HK-2 (cell line): ENCODE measurements around the gene LDB2.

Experiments
- DNase-seq: peaks from one replicate; pipeline ENCODE4 v3.0.0-alpha.2; 2018; ENCODE audit not compliant: unreplicated experiment

Gene LDB2

DNA sequence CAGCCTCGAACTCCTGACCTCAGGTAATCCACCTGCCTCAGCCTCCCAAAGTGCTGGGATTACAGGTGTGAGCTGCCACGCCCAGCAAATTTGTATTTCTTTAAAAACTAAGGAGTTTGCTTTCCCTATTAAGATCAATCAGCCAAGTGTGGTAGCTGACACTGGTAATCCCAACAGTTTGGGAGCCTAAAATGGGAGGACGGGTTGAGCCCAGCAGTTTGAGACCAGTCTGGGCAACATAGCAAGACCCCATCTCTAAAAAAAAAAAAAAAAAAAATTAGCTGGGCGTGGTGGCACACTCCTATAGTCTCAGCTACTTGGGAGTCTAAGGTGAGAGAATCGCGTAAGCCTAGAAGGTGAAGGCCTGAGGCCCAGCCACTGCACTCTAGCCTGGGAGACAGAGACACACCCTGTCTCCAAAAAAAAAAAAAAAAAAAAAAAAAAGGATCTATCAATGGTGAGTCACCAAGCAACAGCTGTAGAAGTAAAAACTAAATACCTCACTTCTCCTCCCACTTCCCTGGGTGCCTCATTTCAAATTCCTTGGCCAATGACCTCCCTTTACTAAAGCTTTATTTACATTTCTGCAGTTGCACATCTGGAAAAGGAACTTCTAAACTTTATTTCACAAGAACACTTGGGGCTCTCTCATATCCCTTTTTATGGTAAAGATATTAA, 54.5 kb downstream of the LDB2 start:
- DNase-seq: no peak

DNA sequence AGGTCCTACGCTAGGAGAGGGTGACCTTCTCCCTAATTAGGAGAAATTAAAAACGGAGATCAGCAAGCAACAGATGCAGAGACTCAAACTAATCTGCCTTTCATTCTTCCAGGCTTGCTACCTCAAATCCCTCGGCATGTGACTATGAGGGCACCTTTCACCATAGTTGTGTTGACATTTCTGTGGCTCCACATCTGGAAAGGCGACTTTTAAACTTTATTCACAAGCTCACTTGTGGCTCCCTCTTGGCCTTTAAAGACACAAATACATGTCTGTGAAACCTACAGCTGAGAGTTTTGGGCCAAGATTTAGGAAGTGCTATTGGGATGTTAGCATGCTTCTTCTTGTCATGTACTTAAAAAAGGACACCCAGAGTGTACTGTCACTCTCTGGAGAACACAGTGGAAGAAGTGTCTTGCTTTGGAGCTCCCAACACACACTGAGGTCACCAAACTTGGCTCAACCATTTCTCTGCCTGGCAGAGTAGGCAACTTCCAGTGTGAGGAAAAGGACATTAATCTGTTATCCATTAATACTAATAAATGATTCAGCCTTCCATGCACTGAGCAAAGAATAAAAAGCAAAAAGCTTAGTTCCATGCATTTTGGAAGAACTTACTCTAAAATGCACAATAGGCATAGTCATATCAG, 60.1 kb downstream of the LDB2 start:
- no peak for DNase-seq

DNA sequence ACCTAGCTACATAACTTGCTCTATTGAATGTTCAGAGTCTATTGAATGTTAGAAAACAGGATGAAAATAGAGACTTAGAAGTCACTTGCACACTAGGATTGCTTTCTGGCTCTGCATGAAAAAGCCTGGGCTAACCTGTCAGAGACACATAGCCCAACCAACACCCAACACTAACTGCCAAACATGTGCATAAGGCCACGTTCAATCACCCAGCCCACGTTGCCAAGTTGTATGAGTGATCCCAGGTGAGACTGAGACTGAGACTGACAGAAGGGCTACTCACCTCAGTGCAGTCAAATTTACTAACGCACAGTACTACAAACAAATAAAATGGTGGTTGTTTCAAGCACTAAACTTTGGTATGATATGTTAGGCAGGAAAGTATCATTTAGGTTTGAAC, 61.0 kb downstream of the LDB2 start:
- no peak for DNase-seq

DNA sequence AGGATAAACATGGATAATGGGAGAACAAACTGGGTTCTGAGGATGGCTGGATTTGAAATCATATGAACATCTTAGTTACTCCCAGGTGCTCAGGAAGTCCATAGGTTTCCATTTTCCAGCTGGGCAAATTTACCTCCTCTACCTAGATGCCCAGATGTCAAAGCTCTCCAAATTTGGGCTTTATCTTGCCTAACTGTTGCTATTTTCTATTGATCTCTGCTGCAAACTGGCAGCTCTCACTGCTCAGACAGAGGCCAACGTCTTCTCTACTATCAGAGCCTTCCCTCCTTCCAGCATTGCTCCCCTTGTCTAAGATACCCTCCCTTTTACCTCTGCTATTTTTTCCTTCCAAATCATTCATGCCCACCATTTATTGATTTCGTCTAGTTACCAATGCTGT, 62.1 kb downstream of the LDB2 start:
- no peak for DNase-seq

DNA sequence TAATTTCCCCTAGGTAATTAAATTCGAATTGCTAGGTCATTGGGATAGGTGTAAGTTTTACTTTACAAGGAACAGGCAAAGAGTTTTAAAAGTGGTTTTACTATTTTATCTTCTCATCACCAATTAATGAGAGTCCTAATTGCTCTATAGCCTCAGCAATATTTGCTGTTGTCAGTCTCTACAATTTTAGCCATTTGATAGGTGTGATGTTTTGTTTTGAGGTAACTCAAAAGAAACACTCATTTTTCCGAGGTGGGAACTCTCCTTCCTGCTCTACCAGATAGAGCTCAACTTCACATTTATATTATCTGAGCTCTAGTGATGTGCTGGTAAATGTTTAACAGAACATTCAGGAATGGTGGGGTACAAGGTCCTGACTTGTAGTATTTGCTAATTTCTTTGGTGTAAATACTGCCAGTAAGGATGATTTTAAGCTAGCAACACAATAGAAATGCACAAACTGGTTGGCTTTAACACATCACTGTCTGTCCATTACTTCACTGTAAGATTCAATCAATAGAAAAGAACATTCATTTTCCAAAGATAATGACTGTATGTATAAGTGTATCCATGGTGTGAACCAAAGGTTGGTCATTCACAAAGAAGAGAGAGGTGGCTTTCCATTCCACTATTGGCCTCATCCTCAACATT, 62.7 kb downstream of the LDB2 start:
- DNase-seq: no peak

DNA sequence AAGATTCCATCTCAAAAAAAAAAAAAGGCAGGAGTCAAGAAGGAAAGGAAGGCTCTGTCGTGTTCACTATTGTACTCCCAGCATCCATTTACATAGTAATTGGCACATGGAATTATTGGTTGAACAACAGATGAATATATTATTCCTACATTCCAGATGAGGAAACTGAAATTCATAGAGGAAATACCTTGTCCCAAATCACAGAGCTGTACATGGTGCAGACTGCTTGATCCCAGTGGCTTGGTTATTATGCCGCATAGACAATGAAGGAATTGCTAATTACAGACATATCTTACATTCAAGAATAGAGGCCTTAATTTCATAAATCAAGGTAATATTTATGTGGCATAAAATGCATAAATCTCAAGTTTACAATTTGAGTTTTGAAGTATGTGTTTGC, 63.6 kb downstream of the LDB2 start:
- no peak for DNase-seq

DNA sequence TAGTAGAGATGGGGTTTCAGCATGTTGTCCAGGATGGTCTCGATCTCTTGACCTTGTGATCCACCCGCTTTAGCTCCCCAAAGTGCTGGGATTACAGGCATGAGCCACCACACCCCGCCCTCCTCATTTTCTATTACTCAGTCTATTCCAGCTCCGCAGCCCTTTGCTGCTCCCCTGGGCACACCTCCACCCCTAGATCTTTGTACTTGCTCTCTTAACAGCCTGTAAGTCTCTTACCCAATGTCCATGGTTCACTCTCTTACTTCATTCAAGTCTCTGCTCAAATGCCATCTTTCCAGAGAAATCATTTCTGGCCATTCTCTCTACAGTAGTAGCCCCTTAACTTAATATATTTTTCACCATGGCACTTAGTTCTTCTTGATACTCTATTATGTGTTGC, 64.7 kb downstream of the LDB2 start:
- no peak for DNase-seq

DNA sequence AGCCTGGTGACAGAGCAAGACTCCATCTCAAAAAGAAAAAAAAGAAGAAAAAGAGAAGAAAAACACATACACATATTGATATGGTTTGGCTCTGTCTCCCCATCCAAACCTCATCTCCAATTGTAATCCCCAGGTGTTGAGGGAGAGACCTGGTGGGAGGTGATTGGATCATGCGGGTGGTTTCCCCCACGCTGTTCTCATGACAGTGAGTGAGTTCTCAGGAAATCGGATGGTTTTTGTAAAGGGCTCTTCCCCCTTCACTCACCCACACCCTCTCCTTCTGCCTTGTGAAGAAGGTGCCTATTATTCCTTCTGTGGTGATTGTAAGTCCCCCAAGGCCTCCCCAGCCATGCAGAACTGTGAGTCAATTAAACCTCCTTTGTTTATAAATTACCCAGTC, 68.4 kb downstream of the LDB2 start:
- DNase-seq: no peak

DNA sequence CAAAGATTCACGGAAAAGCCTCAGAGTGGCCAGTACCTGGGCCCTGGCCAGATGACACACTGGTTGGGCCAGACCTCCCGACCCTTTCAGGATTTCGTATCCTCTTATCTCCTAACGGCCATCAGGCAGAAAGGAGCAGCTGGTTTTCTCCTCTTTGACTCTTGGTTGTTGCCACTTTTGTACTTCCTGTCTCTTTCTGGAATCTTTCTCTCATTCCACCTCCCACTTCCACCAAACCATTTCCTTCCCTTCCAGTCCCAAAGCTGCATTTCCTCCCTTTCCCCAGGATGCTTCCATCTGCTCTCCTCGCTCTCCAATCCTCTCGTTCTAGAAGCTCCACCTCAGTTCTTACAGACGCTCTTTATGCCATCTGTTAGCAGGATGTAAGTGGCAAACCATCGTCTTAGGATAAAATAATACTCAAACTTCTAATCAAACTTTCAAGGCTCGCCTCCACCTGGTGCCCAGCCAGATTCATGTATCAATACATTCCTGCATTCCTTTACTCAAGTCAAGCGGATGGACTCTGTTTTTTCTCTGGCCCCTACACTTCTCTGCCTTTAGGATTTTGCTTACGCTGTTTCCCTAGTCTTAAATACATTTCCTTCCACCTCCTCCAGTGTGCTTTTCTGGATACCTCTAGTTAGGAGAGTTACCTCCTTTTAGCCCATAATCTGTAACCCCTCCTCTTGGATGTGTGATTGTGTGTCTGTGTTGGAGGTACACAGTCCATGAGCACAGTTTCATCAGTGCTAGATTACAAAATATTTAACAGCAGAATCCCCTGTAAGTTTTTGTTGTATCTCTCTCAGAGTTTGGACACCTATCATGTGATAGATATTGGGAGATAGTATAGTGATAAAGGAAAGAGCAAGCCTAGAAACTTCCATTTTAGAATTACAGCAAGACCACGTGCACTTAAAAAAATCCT, 70.4 kb downstream of the LDB2 start:
- DNase-seq: no peak

DNA sequence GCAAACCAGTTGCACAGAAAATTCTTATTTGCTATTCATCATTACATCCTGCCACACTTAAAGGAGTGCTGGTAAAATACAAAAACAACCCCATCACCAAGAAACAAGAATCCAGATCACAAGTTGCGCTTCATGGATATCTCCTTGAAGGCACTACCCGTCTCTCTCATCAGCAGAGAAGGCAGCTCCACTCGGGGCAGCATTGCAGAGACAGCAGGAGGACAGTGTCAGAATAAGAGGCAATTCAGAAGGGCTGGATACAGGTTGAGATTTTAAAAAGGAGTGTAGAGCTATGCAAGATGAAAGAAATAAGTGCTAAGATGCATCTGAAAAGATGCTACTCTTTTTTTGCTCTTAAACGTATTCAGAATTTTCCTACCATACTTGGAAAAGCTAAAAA, 71.4 kb downstream of the LDB2 start:
- no peak for DNase-seq

DNA sequence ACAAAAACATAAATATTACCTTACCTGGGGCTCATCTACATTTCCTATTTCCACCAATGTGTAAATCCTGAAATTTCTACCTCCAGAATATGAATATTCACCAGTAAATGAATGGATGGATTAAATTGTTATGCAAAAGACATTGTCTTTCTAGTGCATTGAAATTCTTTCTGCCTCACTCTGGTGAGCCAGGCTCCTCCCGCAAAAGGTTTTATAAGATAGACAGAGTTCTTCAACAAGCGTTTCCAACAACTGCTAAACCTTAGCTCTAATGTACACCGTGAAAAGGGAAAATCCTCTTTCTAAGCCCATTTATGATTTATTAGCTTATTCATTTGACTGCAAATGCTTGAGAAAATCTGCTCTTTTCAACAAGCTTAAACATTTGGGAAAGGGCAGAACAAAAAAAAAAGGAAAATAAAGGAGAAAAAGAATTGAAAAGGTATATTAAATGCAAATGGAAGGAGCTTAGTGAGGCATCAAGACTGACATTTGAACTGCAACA, 72.0 kb downstream of the LDB2 start:
- DNase-seq: no peak

DNA sequence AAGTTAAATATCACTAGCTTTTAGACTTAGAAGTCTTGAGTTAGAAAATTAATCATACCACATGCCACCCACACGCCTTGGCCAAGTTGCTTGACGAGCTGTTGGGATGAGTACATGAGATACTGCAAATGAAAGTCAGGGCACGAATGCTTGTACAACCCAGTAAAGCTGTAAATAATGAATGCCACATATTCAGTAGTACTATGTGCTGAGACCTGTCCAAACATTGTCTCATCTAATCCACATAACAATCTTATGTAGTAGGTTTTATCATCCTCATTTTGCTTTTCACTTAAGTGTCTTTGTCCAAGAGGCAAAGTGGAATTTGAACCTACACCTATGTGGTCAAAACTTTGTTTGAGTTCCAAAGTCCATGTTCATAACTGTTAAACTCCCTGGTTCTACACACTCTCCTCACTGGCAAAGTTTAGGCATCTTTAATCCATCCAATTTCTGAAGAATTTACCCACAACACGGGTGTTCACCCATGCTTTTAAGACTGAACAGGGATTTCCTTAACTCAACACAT, 74.1 kb downstream of the LDB2 start:
- no peak for DNase-seq

DNA sequence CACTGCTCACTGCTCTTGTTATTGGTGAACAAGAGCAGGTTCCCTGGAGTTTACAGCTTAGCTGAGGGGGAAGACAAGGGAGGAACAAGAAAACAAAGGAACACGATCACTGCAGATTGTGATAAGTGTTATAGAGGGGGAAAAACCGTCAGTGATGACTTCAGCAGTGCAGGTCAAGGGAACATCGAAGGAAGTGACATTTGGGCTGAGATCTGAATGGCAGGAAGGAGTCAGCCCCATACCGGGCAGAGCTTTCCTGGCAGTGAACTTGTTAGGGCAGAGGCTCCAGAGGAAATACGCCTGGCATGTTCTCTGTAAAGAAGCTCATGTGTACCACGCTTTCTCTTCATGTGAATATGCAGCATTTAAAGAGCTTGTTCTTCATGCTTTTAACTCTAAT, 78.1 kb downstream of the LDB2 start:
- no peak for DNase-seq

DNA sequence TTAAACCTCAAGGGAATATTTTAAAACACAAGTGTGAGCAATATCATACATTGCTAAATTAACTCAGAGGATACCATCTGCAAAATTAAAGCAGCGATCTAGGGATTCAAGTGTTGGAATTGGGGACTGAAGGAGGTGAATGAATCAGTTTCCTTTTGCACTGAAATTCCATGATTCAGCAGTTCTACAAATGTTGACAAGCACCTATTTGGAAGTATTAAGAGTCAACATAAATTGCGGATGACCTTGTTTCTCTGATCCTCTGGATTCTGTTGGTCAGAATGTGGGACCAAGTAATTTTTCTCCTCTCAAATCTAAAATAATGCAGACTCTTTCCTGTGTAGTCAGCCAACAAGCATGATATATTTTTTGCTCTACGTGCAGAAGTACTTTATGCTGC, 78.8 kb downstream of the LDB2 start:
- DNase-seq: no peak

DNA sequence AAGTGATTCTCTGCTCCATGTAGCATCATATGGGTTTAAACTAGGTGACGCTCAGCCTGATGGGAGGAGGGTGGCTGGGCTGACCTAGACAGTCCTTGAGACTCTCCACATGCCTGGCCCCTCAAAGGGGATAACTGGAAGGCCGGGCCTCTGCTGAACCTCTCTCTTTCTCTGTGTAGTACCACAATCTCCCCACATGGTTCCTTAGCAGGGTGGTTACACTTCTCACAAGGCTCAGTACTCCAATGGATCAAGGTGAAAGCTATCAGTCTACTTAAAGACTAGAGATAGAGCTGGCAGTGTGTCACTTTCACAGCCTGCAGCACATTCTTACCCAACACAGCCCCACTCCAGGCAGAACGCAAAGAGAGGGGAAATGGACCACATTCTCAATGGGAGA, 80.4 kb downstream of the LDB2 start:
- no peak for DNase-seq

DNA sequence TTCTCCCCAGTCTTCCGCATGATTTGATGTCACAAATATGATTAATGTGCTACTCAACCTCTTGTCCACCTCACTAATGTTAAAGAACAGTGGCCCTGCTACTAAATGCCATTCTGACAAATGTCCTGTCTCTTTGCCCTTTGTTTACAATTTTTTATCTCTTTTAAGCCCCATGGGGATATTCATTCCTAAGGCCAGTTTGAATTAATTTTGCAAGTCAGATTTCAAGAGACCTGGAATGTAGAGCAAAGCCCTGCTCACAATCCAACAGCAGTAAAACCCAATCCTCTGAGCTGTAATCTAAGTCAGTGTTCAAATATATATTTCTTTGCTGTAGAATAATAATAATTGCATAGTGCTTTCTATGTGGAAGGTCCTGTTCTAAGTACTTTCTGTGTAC, 81.2 kb downstream of the LDB2 start:
- DNase-seq: no peak

DNA sequence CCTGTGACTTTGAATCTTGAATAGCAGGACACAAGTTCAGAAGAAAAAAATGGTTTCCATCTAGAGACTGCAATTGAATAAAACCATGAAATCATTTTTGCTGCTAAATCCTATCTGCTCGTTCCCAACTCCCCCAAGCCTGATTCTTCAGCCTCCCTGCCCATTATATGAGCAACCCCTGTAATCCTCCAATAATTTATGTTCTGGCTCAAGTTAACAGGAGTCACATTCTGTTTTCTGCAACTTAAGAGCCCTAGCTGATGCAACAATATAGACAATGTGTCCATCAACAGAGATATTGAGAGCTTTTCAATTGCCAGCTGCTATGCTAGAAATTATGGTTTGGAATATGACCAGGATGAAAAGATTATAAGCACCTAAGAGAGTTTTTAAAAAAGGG, 84.1 kb downstream of the LDB2 start:
- DNase-seq: no peak

DNA sequence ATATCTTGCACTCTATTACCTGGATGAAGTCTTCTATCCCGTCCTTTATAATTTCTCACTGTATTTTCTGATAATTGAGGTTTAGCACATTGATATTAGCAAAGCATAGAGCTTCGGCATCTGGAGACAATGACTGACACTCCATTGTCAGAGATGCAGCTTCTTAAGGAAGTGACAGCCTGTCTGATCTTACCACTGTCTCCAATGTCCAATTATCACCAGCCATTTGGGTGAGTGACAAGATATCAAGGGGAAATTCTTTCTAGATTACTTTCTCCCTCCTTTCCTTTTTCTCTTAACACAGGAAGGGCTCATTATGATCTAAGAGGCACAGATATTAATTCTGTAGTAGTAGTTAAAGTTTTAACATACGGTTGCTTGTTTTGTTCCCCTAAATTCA, 86.4 kb downstream of the LDB2 start:
- no peak for DNase-seq

DNA sequence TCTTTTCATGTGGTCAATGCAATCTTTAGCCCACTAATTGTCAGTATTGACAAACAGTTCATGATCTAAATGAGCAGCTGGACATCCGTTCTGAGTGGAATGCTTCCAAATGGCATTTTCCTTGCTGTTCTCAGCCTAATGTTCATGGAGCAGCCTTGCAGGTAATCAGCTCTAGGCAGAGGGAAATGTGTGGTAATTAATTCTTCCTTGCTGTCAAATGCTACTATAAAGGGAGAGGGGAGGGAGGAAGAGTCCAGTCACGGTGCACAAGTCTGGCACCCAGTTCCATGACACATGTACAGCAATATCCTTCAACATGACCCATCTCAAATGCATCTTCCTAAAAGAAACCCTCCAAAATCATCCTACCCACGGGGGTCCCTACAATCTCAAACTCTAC, 88.5 kb downstream of the LDB2 start:
- DNase-seq: no peak

DNA sequence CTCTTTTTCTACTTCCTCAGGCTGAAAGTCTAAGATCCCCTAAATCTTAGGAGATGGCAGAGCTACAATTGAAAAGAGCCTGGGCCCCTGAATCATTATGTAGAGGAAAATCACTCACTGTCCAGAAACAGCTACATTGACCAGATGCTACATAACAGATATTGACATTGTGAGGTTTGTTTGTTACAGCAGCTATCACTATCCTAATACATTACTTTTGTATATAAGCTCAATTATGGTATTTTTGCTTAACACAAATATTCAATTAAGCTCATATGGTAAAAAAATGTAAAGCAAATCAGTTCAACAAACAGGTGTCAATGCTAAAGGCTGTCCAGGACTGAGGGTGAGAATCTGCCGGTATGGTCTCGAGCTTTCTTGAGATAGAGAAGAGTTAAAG, 89.4 kb downstream of the LDB2 start:
- DNase-seq: no peak

DNA sequence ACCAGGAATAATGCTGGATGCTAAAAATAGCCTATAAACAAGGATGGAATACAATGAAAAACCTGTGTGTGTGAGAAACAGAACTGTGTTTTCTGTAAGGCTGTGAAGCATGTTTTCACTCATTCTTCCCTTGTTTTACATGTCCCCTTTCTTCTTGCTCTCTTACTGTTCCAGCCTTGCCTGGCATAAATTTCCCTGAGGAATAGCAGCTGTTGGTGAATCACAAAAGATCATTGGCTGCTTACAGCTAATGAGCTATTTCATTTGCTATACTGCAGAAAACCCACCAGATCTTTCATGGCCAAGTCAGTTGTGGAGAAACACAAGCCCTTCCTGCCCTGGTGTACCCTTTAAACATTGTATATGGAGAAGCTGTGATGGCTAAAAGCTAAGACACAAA, 91.1 kb downstream of the LDB2 start:
- DNase-seq: no peak

DNA sequence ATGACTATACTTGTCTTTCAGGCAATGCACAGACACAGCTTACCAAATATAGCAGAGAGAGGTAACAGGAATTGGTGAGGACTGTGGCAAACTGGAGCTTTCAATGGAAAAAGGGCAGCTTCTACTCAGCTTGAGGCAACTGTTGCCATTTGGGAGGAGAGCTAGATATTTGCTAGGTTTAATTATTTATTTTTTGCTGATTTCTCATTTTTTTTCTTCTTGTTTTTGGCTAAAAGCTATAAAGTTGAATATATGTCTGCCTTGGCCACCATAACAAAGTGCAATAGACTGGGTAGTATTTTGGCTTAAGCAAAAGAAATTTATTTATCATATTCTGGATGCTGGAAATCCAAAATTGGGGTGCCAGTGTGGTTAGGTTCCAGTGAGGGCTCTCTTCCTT, 93.9 kb downstream of the LDB2 start:
- no peak for DNase-seq
